COLO829 (cell line): ENCODE measurements around the gene PBOV1.
A peak's percentile ranks its signal among the peaks of the same experiment; 100 is the strongest.

Source experiments
- DNase-seq: peaks from one replicate; pipeline ENCODE4 v3.0.0; 2012; ENCODE audit warnings: low spot score

PBOV1 gene

DNA sequence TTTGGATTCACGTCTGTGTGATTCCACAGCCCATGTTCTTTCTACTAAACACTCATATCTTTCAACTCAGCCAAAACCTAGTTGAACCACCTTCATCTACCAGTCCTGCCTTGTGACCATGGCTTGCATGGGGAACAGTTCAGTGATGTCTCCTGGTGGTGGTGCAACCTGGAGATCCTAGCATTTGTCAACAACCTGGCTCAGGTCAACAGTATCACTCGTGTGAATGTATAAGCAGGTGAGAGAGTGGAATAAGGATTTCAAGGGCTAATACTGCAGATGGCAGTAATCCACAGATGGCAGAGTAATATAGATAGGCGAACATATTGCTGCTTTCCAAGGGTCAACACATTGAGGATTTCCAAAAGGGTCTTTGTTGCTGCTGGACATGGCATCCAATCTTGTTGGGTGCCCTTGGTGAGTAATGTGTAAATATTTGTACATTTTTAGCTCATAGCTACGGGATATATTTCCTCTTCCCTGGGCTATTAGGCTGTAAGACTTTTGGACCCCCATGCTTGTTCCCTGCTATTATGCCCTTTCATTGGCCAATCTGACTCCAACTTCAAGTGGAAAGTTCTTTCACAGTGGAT lies 13.4 kb downstream of the PBOV1 start:
- DNase-seq = no peak

DNA sequence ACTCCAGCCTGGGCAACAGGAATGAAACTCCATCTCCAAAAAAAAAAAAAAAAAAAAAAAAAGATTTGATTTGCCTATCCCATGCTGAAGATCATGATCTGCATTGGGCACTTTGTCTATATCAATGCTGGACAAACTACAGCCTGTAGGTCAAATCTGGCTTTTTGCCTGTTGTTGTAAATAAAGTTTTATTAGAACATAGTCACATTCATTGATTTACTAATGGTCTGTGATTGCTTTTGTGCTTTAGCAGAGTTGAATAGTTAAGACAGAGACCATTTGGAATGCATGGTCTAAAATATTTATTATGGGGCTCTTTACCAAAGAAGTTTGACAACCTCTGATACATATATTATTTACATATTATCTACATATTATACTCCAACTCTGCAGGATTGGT lies 14.0 kb downstream of the PBOV1 start:
- DNase-seq = no peak

DNA sequence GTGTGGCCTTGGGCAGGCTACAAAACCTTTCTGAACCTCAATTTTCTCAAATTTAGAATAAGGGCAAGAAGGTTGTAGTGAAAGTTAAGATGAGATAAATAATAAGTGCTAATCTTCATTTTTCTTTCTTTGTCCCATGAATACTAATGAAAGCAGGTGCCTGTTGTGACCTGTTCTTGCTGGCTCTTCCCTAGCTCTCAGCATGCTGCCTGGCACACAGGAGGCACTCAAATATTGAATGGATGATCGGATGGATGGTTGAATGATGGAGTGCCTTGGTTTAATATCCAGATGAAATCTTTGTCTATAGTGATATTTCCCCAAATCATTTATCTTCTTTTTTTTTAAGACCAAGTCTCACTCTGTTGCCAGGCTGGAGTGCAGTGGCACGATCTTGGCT lies 15.0 kb downstream of the PBOV1 start:
- DNase-seq = no peak

DNA sequence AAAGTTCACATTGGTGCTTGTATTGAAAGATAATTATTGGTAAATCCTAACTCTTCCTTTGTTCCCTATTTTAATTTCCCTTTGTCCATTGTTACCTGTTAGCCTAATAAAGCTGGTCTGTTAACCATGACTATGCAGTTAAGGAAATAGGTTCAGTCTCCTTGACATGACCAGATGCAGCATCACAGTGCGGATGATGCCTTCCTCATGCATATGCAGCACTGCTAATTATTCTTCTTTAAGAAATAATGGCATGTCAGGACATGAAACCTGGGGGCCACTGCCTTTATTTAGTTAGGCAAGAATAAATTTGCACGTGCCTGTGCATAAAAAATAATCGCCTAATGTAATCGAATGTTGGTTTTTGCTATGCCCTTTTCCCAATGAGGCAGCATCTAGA lies 16.5 kb downstream of the PBOV1 start:
- DNase-seq = no peak

DNA sequence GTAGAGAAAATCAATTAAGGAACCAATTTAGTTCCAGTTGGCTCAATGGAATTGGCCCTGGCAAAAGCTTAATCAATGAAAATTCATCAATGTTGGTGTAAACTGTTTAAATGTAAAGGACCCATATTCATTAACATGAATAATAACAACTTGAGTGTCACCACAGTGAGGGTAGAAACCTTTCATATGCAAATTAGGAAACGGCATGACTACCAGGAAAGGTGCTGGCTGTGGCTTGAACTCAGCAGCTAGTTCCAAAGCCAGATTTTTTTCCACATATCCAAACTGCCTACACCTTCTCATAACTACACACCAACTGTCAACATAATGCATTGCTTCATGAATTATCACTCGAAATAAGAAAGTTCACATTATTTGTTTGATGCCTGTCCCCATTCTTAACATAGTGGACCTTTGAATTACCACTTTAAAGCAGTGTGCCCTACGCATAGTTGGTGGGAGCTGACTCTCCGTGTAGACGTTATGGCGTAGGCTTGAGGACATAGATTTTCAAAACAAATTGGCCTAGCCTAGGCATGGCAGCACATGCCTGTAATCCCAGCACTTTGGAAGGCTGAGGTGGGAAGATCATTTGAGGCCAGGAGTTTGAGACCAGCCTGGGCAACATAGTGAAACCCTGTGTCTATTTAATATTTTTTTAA lies 19.7 kb downstream of the PBOV1 start:
- DNase-seq = no peak

DNA sequence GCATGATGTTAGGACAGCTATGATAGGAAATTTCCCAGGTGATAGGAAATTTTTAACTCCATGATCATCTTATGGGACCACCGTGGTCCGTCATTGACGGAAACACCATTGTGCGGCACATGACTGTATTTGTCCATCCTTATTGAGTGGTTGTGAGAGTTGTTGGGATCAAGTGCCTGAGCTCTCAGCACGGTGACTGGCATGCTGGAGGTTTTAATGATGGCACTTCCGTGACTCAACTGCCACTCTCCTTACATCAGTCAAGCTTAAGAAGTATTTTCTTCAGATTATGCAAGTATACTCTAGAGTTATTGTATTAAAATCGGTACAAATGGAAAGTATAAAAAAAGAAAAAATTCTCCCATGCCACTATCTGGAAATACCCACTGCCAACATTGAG lies 20.7 kb downstream of the PBOV1 start:
- DNase-seq = no peak

DNA sequence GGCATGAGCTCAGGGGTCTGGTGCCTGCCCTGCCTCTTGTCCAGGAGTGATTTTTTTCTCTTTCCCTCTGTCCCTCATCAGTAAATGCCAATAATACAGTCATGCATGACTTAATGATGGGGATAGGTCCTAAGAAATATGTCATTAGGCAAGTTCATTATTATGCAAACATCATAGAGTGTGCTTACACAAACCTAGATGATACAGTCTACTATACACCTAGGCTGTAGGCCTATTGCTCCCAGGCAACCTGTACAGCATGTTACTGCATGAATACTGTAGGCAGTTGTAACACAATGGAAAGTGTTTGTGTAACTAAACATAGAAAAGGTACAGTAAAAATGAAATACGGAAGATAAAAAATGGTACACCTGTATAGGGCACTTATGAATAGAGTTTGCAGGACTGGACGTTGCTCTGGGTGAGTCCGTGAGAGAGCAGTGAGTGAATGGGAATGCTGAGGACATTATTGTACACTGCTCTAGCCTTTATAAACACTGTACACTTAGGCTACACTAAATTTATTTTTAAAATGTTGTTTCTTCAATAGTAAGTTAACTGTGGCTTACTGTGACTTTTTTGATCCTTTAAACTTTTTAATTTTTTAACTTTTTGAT lies 22.1 kb downstream of the PBOV1 start:
- no peak for DNase-seq

DNA sequence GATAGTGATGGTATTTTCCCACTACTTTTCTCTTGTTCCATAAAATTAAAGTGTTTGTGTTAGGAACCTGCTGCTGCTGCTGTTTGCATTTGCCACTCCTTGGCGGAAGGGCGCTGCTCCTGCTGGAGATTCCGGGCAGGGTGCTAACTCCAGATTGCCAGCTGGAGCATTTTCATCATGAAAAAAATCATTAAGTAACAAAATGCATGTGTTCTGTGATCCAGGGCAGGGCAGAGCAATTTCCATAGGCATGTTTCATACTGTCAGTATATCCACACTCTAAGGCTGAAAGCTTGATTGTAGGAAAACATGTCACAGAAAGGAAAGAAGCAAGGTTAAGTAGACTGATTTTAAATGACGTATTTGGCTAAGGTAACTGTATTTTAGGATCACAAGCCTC lies 24.0 kb downstream of the PBOV1 start:
- DNase-seq = no peak

DNA sequence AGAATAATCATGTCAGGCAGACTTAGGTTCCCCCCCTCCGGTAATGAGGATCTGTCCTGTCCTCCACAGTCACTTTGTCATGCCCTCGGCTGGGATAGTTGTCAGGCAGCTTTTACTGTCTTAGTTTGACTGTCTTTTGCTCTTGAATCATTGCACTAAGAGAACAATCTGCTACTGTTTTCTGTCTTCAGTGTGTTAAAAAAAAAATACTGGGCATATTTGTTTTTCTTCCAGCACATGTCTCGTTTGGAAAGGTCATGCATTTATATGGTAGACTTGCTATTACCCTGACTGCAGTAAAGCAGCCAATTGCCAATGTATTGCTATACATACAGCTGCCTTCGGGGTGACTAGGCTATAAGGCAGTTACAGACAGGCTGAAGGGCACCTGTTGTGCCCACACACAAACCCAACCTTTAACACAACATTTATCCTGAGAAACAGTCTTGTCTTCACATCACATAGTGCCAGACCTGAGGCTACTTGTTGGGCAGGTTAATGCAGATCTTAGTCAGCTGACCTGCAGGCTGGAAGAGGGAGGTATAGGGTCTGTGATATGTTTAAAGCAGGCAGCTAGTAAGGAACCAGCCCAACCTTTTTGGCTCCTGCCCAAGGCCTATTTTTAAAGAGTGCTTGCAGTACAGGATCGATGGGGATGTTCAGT lies 29.9 kb downstream of the PBOV1 start:
- DNase-seq = peak; percentile 45

DNA sequence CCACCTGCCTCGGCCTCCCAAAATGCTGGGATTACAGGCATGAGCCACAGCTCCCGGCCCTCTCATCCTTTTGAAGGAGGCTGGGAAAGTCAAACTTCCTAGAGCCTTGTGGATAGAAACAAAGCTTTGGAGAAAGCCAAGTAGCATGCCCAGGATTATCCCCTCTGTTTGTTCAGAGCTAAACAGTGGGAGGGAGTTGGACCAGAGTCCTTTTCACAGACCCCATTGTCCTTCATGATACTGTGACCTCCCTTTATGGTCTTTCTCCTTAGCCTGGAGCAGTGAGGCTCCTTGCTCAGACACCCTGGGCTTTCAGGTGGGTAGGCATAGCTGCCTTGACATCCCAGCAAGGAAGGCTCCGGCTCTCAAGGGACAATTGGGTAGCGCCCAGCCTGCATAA lies 31.1 kb downstream of the PBOV1 start:
- no peak for DNase-seq

DNA sequence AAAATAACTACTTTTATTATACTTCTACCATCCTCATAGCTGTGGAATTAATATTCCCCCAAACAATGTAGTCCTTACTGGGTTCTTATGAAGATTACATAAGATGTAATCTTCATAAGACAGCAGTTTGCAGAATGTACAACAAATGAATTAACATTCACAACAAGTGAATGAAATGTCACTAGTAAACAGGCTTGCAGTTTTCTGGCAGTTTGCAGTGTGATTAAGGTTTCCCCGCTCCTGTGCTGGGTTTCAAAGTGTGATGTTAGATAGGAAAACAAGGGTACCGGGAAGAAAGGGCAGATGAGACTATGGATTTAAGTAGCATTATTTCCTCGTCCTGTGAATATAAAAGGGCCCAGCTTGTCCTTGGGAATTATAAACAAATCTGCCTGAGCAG lies 34.1 kb downstream of the PBOV1 start:
- no peak for DNase-seq

DNA sequence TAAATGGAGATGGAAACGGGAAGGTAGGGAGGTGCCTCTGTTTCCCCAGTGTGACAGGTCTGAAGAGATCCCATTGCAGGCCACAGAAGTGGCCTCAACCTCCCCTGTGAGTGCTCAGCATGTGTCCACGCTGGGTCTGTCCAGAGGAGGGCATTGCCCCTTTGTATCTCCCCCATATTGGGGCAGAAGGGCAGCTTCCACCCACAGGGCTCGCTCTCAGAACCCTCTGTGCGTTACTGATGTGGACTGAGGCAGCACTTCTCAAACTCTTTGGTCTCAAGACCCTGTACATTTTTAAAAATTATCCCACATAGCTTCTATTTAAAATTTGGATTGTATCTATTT lies 34.5 kb downstream of the PBOV1 start:
- DNase-seq = no peak

DNA sequence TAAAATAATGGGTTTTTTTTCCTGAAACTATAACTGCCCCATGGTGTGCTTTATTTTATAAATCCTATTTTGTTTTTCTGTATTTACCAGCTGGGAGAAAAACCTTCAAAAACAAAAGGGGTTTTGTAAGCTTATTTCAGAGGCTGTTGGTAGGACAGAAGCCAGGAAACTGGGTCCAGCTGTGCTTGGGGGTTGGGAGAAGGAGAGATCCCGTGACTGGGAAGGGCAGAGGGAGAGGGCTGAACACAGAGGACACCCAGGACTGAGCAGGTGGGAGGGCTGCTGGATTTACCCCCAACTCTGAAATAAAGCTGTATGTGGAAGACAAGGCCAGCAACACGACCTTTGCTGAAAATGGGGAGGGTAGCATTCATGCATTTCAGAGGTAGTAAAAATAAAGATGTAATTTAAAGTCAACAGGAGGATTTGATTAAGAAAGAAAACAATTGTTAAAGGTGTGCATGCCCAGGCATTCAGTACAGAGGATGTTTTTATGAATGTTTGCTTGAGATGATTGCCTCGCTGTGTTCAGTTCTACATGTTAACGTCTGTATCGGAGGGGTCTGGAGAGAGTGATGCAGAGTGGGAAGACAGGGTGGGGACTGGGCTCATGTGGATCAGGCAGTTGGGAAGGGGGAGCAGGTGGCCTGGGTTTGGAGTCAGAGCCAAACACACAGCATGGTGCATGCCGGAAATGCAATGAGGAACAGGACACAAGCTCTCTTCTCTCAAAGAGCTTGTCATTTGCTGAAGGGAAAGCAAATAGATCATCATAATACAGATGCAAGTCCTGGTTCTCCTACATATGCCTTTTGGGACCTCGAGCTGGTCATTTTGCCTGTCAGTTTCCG lies 35.1 kb downstream of the PBOV1 start:
- DNase-seq = no peak

DNA sequence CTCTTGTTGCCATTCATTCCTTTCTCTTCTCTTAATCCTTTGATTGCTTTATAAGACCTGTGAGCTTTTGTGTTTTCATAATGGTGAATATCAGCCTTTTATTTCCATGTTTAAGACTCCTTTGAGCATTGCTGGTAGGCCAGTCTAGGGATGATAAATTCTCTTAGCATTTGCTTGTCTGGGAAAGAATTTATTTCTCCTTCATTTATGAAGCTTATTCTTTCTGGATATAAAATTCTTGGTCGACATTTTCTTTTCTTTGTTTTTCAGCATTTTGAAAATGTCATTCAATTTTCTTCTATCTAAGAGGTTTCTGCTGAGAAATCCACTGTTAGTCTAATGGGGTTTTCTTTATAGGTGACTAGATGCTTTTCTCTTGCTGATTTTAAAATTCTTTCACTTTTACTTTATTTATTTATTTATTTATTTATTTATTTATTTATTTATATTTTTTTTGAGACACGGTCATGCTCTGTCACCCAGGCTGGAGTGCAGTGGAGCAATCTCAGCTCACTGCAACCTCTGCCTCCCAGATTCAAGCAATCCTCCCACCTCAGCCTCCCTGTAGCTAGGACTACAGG lies 41.5 kb downstream of the PBOV1 start:
- no peak for DNase-seq

DNA sequence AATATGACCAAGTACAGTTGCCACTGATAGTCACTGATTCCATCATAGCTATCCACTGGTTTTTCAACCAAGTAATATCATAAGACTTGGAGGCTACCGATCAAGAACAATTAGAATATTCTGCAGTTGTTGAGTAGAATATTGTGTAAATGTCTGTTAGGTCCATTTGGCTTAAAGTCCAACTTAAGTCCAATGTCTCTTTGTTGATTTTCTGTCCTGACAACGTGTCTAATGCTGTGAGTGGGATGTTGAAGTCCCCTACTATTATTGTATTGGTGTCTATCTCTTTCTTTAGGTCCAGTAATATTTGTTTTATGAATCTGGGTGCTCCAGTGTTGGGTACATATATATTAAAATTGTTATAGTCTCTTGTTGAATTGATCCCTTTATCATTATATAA lies 42.7 kb downstream of the PBOV1 start:
- DNase-seq = no peak
